Endodermal cell (in vitro differentiated cells): ENCODE data around the gene CUL3. TPM values are rescaled to one million over a fixed set of nuclear protein-coding genes. Genes with fewer than 3 reads are reported as not detected.

ENCODE experiments used
- DNase-seq: peaks from one replicate; pipeline ENCODE4 v3.0.0-alpha.2; 2017
- H3K27ac ChIP-seq: 2 replicates; pipeline ENCODE4 v1.5.1; 2013; ENCODE audit warnings: mild to moderate bottlenecking, low read depth, low read length, moderate library complexity
- H3K27me3 ChIP-seq: 2 replicates; pipeline ENCODE4 v1.6.1; 2013; ENCODE audit warnings: mild to moderate bottlenecking, low read length, moderate library complexity; ENCODE audit not compliant: insufficient read depth, control insufficient read depth, poor library complexity, severe bottlenecking
- H3K36me3 ChIP-seq: 2 replicates; pipeline ENCODE4 v1.7.0; 2013; ENCODE audit warnings: mild to moderate bottlenecking, low read length, moderate library complexity; ENCODE audit not compliant: control insufficient read depth, insufficient read depth
- H3K4me1 ChIP-seq: one replicate; pipeline ENCODE4 v1.7.0; 2013; ENCODE audit warnings: low read length; ENCODE audit not compliant: control insufficient read depth, insufficient read depth
- H3K4me3 ChIP-seq: 2 replicates; pipeline ENCODE4 v1.5.1; 2013; ENCODE audit warnings: mild to moderate bottlenecking, low read length, moderate library complexity
- H3K9ac ChIP-seq: 2 replicates; pipeline ENCODE4 v1.6.1; 2013; ENCODE audit warnings: mild to moderate bottlenecking, low read length, moderate library complexity; ENCODE audit not compliant: poor library complexity, severe bottlenecking; ENCODE audit errors: extremely low read depth
- H3K9me3 ChIP-seq: 2 replicates; pipeline ENCODE4 v1.6.1; 2013; ENCODE audit warnings: mild to moderate bottlenecking, low read length, moderate library complexity; ENCODE audit not compliant: control insufficient read depth
- H3K27ac Mint-ChIP-seq: 2 replicates; pipeline ENCODE4 v1.8.0; 2020; ENCODE audit warnings: mixed read lengths
- H3K27me3 Mint-ChIP-seq: 2 replicates; pipeline ENCODE4 v1.8.0; 2021; ENCODE audit warnings: mild to moderate bottlenecking, mixed read lengths; ENCODE audit not compliant: insufficient read depth
- H3K36me3 Mint-ChIP-seq: 2 replicates; pipeline ENCODE4 v1.8.0; 2020; ENCODE audit warnings: low read depth, mixed read lengths
- H3K4me1 Mint-ChIP-seq: 2 replicates; pipeline ENCODE4 v1.8.0; 2020; ENCODE audit warnings: mixed read lengths
- H3K4me3 Mint-ChIP-seq: 2 replicates; pipeline ENCODE4 v1.8.0; 2020; ENCODE audit warnings: mild to moderate bottlenecking, moderate library complexity, mixed read lengths
- H3K9me3 Mint-ChIP-seq: 2 replicates; pipeline ENCODE4 v1.8.0; 2020; ENCODE audit warnings: mild to moderate bottlenecking, mixed read lengths
- CTCF ChIP-seq: fragments of 200-600 bp; sonication (generic); conservative IDR thresholded peaks from 2 replicates; pipeline ENCODE4 v1.5.0; 2021; ENCODE audit warnings: antibody characterized with exemption, mild to moderate bottlenecking
- WGBS, 2 experiments: methylation state at CpG; one replicate each; pipeline versions ENCODE4 v1.1.5 to v1.1.7; 2013; ENCODE audit warnings: missing lambda C conversion rate in 2 of 2, mixed read lengths in 1 of 2; ENCODE audit not compliant: insufficient coverage in 1 of 2, insufficient read length in 1 of 2; 5-methylcytosine and 5-hydroxymethylcytosine counted together
- total RNA-seq, 2 donors: library from RNA; stranded (reverse); fragmentation: NEBNext Ultra II Directional in 1 of 2; extraction: Animal tissue kit (Norgen Biotek cat#: 25700) in 1 of 2; gene quantifications; 2 replicates in 1 of 2; 3 replicates in 1 of 2; pipeline ENCODE4 v1.2.1, GENCODE V29; 2021

CUL3 gene
- total RNA-seq, 2 donors from 2014 or later: 78.4 to 89.9 TPM

DNA sequence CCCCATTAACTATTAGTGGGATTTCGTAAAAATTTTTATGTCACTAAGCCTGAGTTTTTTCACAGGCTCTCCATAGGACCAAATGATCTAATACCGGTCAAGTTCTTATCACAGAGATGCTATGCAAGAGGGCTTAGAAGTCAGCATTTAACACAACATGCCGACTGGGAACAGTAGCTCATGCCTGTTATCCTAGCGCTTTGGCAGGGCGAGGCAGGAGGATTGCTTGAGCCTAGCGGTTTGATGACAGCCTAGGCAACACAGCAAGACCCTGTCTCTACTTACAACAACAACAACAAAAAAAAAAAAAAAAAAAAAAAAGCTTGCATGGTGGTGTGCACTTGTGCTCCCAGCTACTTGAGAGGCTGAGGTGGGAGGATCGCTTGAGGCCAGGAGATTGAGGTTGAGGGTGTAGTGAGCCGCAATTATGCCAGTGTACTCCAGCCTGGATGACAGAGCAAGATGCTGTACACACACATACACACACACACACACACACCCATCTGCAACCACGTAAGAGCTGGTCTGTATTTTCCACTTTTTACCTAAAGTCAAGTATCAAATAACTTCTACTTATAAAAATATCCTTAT, 115.7 kb downstream of the CUL3 start:
- H3K4me1 Mint-ChIP-seq: no peaks in the 10 kb centered on the region
- Histone ChIP-seq H3K4me1 (no peaks in the 10 kb centered on the region), H3K27ac (no peak overlapping the region), H3K9me3 (no peaks in the 10 kb centered on the region), H3K27me3 (no peaks in the 10 kb centered on the region), H3K4me3 (no peak overlapping the region), H3K9ac (no peak overlapping the region), H3K36me3 (peaks cover 20% of the 10 kb centered on the region)
- no peaks in the 10 kb centered on the region for H3K27me3 Mint-ChIP-seq
- peak; percentile 51 for DNase-seq
- no peak overlapping the region for H3K27ac Mint-ChIP-seq
- H3K4me3 Mint-ChIP-seq: no peak overlapping the region
- H3K9me3 Mint-ChIP-seq: no peaks in the 10 kb centered on the region
- 91 to 100% methylated on average over 3 to 9 of the region's 9 CpGs for WGBS, 2 experiments
- no peak for TF ChIP-seq CTCF
- peaks cover 10% of the 10 kb centered on the region for H3K36me3 Mint-ChIP-seq

- H3K36me3 Mint-ChIP-seq: no peaks in the 10 kb centered on the region
- Histone ChIP-seq H3K9ac (no peak overlapping the region), H3K9me3 (no peaks in the 10 kb centered on the region), H3K4me3 (no peak overlapping the region), H3K27ac (no peak overlapping the region), H3K27me3 (no peaks in the 10 kb centered on the region), H3K4me1 (no peaks in the 10 kb centered on the region), H3K36me3 (no peaks in the 10 kb centered on the region)
- H3K27me3 Mint-ChIP-seq: no peaks in the 10 kb centered on the region
- DNase-seq: no peak
- no peak overlapping the region for H3K27ac Mint-ChIP-seq
- no peak for TF ChIP-seq CTCF
- H3K4me3 Mint-ChIP-seq: no peak overlapping the region
- WGBS, 2 experiments: 78 to 82% methylated on average over 2 to 3 of the region's 3 CpGs
- H3K4me1 Mint-ChIP-seq: no peaks in the 10 kb centered on the region
- H3K9me3 Mint-ChIP-seq: peaks cover 3% of the 10 kb centered on the region
Observed at GRCh38 chr2:224466304-224466895, 118.8 kb downstream of the CUL3 start.

DNA sequence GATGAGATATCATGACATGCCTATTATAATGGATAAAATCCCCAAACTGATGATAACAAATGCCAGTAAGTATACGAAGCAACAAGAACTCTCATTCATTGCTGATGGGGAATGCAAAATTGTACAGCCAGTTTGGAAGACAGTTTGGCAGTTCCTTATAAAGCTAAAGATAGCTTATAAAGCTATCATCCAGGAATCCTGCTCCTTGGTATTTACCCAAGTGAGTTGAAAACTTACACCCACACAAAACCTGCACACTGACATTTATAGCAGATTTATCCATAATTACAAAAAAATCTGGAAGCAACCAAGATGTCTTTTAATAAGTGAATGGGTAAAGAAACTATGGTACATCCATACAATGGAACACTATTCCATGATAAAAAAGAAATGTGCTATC, 123.8 kb downstream of the CUL3 start:
- H3K4me1 Mint-ChIP-seq: no peaks in the 10 kb centered on the region
- H3K4me3 Mint-ChIP-seq: no peak overlapping the region
- no peak for TF ChIP-seq CTCF
- Histone ChIP-seq H3K9me3 (no peaks in the 10 kb centered on the region), H3K36me3 (no peaks in the 10 kb centered on the region), H3K4me3 (no peak overlapping the region), H3K4me1 (no peaks in the 10 kb centered on the region), H3K9ac (no peak overlapping the region), H3K27ac (no peak overlapping the region), H3K27me3 (no peaks in the 10 kb centered on the region)
- WGBS, 2 experiments: 92 to 100% methylated on average over 1 of the region's 1 CpG
- DNase-seq: no peak
- H3K27me3 Mint-ChIP-seq: no peaks in the 10 kb centered on the region
- no peak overlapping the region for H3K27ac Mint-ChIP-seq
- H3K36me3 Mint-ChIP-seq: peaks cover 2% of the 10 kb centered on the region
- H3K9me3 Mint-ChIP-seq: peaks cover 16% of the 10 kb centered on the region
